Measurements from ENCODE around the gene ARID2. TPM values are rescaled to one million over a fixed set of nuclear protein-coding genes. Genes with fewer than 3 reads are reported as not detected.

ARID2 gene
- polyA plus RNA-seq, 2 of the 4 experiments (the other 2 are of a cell fraction) = 8.7 to 37.7 TPM

- Histone ChIP-seq H3K4me2 (no peak overlapping the region), H3K4me3 (no peak overlapping the region), H3K27ac (no peak overlapping the region), H3K4me1 (no peaks in the 10 kb centered on the region), H3K9me3 (peaks cover 5% of the 10 kb centered on the region; the same call in 2 of the 3 replicates)
- WGBS (ENCODE audit: missing lambda C conversion rate) = 63% methylated on average over 4 of the region's 4 CpGs
- no peak for ATAC-seq
- no peak for DNase-seq (ENCODE audit: low read depth in 1 of 2, low spot score in 1 of 2)
- ChIA-PET CTCF (no interaction called here), POLR2A (no interaction called here)
- no peak for TF ChIP-seq ELK1 (IDR thresholded peaks at IDR 0.05; ENCODE audit: low read depth, low read length)
- TF ChIP-seq PBX3 (IDR thresholded peaks at IDR 0.05) = no peak
- no peak for TF ChIP-seq EHMT2 (IDR thresholded peaks at IDR 0.05; ENCODE audit: low read depth)
- TF ChIP-seq NPAS2 (CRISPR knock-in tag; IDR thresholded peaks at IDR 0.05; ENCODE audit: borderline replicate concordance) = no peak
- no peak for TF ChIP-seq MAFK (IDR thresholded peaks at IDR 0.05; ENCODE audit: partially characterized antibody)
- no peak for TF ChIP-seq PHF8 (IDR thresholded peaks at IDR 0.05; ENCODE audit: borderline replicate concordance, low read depth)
- no peak for TF ChIP-seq EP300 (IDR thresholded peaks at IDR 0.05)
- TF ChIP-seq JUN (IDR thresholded peaks at IDR 0.05) = no peak
- no peak for TF ChIP-seq SREBF2 (IDR thresholded peaks at IDR 0.05)
- no peak for TF ChIP-seq RFX5 (IDR thresholded peaks at IDR 0.05)
- no peak for FAIRE-seq
Measured at GRCh38 chr12:45701296-45701695, 28.2 kb upstream of the ARID2 start.

- DNase-seq (ENCODE audit: low read depth in 1 of 2, low spot score in 1 of 2) (no peak), FAIRE-seq (no peak), ATAC-seq (no peak)
- H3K4me2 ChIP-seq = no peak overlapping the region
- ChIA-PET POLR2A (no interaction called here), CTCF (no interaction called here)
- H3K4me3 ChIP-seq = no peak overlapping the region
- no peak overlapping the region for H3K27ac ChIP-seq
- TF ChIP-seq SMC3 (IDR thresholded peaks at IDR 0.05) = no peak
- TF ChIP-seq FOSL2 (IDR thresholded peaks at IDR 0.05) = no peak
- peak; percentile 36; the same call in 1 of the 2 replicates for TF ChIP-seq FOSL2 (CRISPR knock-in tag; IDR thresholded peaks at IDR 0.05)
- no peaks in the 10 kb centered on the region for H3K4me1 ChIP-seq
- peaks cover 5% of the 10 kb centered on the region; the same call in 2 of the 3 replicates for H3K9me3 ChIP-seq
Measured at GRCh38 chr12:45703942-45704341, 25.6 kb upstream of the ARID2 start.

- ChIA-PET POLR2A (no interaction called here), CTCF (interaction anchor here (1.5 kb wide), 1 partner anchor 30 kb away, joined by 3 read pairs; no protein-coding TSS in a partner anchor)
Measured at GRCh38 chr12:45704968-45705367, 24.5 kb upstream of the ARID2 start.

More at GRCh38 chr12:45704968-45705367, 24.5 kb upstream of the ARID2 start:
- Histone ChIP-seq H3K4me2 (no peak overlapping the region), H3K4me3 (no peak overlapping the region), H3K27ac (no peak overlapping the region), H3K4me1 (no peaks in the 10 kb centered on the region), H3K9me3 (peaks cover 5% of the 10 kb centered on the region; the same call in 2 of the 3 replicates)
- ATAC-seq (no peak), DNase-seq (ENCODE audit: low read depth in 1 of 2, low spot score in 1 of 2) (no peak), FAIRE-seq (no peak)
- 59% methylated on average over 2 of the region's 2 CpGs for WGBS (ENCODE audit: missing lambda C conversion rate)
- TF ChIP-seq HMGXB4 (CRISPR knock-in tag; IDR thresholded peaks at IDR 0.05; ENCODE audit: borderline replicate concordance) (no peak), EP300 (IDR thresholded peaks at IDR 0.05) (no peak), USF2 (IDR thresholded peaks at IDR 0.05) (no peak), FOXS1 (CRISPR knock-in tag; IDR thresholded peaks at IDR 0.05) (no peak), HES2 (IDR thresholded peaks at IDR 0.05) (no peak)

All from A549 (cell line).